ENCODE results near the gene PRSS27. TPM values are rescaled to one million over a fixed set of nuclear protein-coding genes. Genes with fewer than 3 reads are reported as not detected.

Gene PRSS27
- total RNA-seq, 2 donors from 2014 or later, result 0.51 TPM; not detected in 1

DNA sequence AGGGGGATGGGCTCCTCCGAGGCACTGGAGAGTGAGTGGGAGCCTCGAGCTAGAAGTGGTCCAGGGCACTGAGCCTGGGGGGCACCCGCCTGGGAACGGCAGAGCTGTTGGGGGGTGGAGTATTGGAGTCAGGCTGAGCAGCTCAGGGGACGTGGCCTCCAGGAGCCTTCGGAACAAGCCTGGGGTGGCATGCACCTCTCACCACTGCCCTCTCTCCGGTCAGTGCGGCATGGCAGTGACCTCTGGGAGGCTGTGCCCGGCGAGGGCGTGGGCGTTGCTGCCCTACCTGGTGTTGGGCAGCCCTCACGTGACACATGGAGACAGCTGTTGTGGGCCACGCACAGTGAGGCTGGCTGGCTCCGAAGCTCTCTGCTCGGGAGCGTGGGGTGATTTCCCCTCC lies 13.9 kb downstream of the PRSS27 start:
- Histone ChIP-seq H3K36me3 (peaks cover 57% of the 10 kb centered on the region), H3K4me3 (no peak overlapping the region), H3K27ac (no peak overlapping the region), H3K27me3 (no peaks in the 10 kb centered on the region), H3K9me3 (no peaks in the 10 kb centered on the region), H3K4me1 (peaks cover 0 to 14% of the 10 kb centered on the region in 2 donors)
- no peak for DNase-seq (ENCODE audit: low spot score)
- TF ChIP-seq, protein P1, sequence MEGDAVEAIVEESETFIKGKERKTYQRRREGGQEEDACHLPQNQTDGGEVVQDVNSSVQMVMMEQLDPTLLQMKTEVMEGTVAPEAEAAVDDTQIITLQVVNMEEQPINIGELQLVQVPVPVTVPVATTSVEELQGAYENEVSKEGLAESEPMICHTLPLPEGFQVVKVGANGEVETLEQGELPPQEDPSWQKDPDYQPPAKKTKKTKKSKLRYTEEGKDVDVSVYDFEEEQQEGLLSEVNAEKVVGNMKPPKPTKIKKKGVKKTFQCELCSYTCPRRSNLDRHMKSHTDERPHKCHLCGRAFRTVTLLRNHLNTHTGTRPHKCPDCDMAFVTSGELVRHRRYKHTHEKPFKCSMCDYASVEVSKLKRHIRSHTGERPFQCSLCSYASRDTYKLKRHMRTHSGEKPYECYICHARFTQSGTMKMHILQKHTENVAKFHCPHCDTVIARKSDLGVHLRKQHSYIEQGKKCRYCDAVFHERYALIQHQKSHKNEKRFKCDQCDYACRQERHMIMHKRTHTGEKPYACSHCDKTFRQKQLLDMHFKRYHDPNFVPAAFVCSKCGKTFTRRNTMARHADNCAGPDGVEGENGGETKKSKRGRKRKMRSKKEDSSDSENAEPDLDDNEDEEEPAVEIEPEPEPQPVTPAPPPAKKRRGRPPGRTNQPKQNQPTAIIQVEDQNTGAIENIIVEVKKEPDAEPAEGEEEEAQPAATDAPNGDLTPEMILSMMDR (IDR thresholded peaks at IDR 0.05), result no peak

DNA sequence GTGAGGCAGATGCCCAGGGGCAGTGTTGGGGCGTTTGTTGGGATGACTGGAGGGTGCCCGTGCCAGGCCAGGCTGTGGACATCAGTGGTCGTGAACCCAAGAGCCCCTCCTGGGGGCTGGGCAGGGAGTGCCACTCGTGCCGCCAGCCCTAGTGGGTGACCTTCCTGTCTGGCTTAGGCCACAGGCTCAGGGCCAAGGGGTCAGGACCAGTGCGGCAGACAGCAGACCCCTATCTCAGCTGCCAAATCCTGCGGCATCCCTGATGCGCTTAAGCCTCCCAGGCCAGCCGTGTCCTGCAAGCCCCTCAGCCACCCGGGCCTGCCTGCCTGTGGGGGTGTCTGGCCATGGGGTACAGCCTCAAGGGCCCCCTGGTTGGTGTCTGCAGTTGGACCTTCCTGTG lies 14.7 kb downstream of the PRSS27 start:
- Histone ChIP-seq H3K4me1 (peaks cover 0 to 14% of the 10 kb centered on the region in 2 donors), H3K27me3 (no peaks in the 10 kb centered on the region), H3K27ac (no peak overlapping the region), H3K9me3 (no peaks in the 10 kb centered on the region), H3K4me3 (no peak overlapping the region), H3K36me3 (peaks cover 65% of the 10 kb centered on the region)
- TF ChIP-seq, protein P1 (IDR thresholded peaks at IDR 0.05), result no peak
- no peak for DNase-seq (ENCODE audit: low spot score)

DNA sequence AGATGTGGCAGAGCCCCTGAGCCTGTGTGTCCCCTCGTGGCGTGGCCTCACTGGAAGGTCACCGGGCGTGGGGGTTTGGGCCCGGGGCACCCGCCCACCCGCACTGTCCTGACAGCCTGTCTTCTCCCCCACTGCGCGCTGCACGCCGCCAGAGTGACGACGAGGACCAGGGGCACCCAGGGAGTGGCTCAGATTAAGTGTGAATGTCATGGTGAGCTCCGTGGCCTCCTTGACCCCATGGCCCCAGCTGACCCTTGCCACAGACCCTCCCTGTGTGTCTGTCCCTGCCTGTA lies 15.1 kb downstream of the PRSS27 start:
- TF ChIP-seq, protein P1 (IDR thresholded peaks at IDR 0.05), result no peak
- H3K4me1 ChIP-seq, result peaks cover 0 to 14% of the 10 kb centered on the region in 2 donors
- no peak for DNase-seq (ENCODE audit: low spot score)
- no peak overlapping the region for H3K27ac ChIP-seq
- H3K9me3 ChIP-seq, result no peaks in the 10 kb centered on the region
- no peaks in the 10 kb centered on the region for H3K27me3 ChIP-seq
- no peak overlapping the region for H3K4me3 ChIP-seq
- peaks cover 69% of the 10 kb centered on the region for H3K36me3 ChIP-seq

DNA sequence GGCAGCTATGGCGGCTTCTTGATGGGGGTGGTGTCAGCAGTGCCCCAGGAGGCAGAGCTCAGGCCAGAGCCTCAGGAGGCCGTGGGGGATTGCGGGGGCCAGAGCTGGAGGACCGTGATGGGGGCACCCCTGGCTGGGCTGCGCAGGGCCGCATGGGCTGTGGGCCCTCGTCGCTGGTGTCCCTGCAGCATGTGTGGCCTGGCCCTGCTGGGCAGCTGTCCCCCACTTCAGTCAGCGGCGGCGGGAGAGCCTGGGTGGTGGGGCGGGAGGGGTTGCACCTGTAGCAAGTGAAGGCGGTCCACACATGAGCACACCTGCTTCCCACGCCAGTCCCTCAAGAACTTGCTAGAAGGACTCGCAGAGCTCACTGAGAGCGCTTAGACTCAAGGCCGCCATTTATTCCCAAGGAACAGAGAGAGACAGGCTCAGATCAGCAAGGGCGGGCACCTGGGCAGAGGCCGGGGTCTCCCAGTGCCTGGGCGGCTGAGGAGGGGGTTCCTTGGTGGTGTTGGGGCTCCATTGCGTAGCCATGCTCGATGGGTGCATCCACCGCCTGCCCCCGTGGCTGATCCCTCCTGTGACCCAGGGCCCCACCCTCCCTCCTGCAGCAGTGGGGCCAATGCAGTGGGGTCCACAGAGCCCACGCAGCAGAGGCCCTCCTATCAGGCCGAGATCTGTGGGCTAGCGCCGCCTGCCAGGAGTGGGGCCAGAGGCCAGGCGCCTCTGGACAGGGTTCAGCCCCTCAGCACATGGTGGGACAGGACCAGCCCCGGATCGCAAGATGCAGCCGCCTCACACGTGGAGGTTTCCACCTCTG lies 15.7 kb downstream of the PRSS27 start:
- Histone ChIP-seq H3K9me3 (no peaks in the 10 kb centered on the region), H3K27me3 (no peaks in the 10 kb centered on the region), H3K4me1 (peaks cover 0 to 14% of the 10 kb centered on the region in 2 donors), H3K36me3 (peaks cover 74% of the 10 kb centered on the region), H3K27ac (no peak overlapping the region), H3K4me3 (no peak overlapping the region)
- DNase-seq (ENCODE audit: low spot score), result no peak
- TF ChIP-seq, protein P1 (IDR thresholded peaks at IDR 0.05), result no peak

DNA sequence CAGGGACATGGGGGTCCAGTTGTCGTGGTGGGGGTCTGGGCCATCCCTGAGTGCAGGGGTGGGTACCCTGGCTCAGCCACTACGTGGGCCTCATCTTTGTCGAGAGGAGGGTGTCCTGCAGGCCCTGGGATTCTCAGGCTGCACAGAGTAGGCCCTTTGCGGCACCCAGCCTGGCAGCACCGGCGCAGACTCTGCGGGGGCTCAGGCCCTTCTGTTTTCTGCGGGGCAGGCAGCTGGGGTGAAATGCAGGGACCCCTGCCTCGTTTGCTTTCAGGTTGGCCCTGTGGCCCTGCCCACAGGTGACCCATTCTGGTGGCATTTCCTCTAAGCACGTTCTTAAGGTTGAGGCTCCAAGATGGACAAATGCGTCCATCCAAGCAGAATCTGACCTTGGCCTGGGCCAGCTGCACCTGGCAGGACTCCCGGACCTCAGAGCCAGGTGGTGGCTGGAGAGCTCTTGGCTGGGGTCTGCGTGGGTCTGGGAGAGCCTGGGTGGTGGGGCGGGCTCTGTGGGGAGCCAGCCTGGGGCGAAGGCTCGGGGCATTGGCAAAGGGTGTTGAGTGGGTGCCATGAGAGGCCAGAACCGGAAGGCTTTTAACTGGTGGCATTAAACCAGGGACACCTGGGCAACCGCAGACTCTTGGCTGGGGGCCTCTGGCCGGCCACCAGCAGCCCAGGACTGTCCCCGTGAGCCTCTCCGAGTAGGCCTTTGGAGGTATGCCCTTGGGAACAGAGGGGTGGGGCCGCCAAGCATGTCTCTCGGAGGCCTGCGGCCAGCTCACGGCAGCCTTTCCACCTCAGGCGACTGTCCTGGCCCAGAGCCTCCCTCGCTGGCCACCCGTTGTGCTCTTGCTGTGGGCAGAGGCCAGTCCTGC lies 16.9 kb downstream of the PRSS27 start:
- Histone ChIP-seq H3K27ac (peak overlapping the region; percentile 35 to 48), H3K9me3 (no peaks in the 10 kb centered on the region), H3K4me1 (peaks cover 0 to 14% of the 10 kb centered on the region in 2 donors), H3K4me3 (no peak overlapping the region), H3K27me3 (no peaks in the 10 kb centered on the region), H3K36me3 (peaks cover 77% of the 10 kb centered on the region)
- DNase-seq (ENCODE audit: low spot score), result no peak
- TF ChIP-seq, protein P1 (IDR thresholded peaks at IDR 0.05), result no peak
